NCI-H128 (cell line): ENCODE results near the gene TRIM74.
"Not testable (repeated sequence)": the region's sequence is repeated elsewhere in the genome, so short reads cannot be mapped to it uniquely, and the experiment has no call there.

Source experiments
- DNase-seq: peaks from one replicate; lab custom pipeline; 2025; ENCODE audit not compliant: unreplicated experiment; lab: John Stamatoyannopoulos, UW

The TRIM74 gene

GRCh38 chr7:72968980-72969516 lies at the start of gene TRIM74:
TSS of gene TRIM74 (minus strand) at chr7:72969466. CDS start at chr7:72966157, 3,309 bp downstream.
- DNase-seq = not testable (repeated sequence)

GRCh38 chr7:73006491-73006890 lies 37.2 kb upstream of the TRIM74 start:
- not testable (repeated sequence) for DNase-seq

GRCh38 chr7:73005693-73006447 lies 36.6 kb upstream of the TRIM74 start:
- not testable (repeated sequence) for DNase-seq

GRCh38 chr7:73005356-73005692 lies 36.1 kb upstream of the TRIM74 start:
- not testable (repeated sequence) for DNase-seq

- DNase-seq = not testable (repeated sequence)
Measured at GRCh38 chr7:72997887-72998468, 28.7 kb upstream of the TRIM74 start.

- not testable (repeated sequence) for DNase-seq
Measured at GRCh38 chr7:72997447-72997846, 28.2 kb upstream of the TRIM74 start.

GRCh38 chr7:72995484-72995883 lies 26.2 kb upstream of the TRIM74 start:
- DNase-seq = not testable (repeated sequence)

GRCh38 chr7:72990146-72990913 lies 21.1 kb upstream of the TRIM74 start:
- not testable (repeated sequence) for DNase-seq

GRCh38 chr7:72982084-72982483 lies 12.8 kb upstream of the TRIM74 start:
- DNase-seq = not testable (repeated sequence)

GRCh38 chr7:72980382-72980781 lies 11.1 kb upstream of the TRIM74 start:
- not testable (repeated sequence) for DNase-seq

- DNase-seq = not testable (repeated sequence)
Measured at GRCh38 chr7:72976434-72976833, 7.2 kb upstream of the TRIM74 start.

GRCh38 chr7:72975656-72976286 lies 6.5 kb upstream of the TRIM74 start:
- not testable (repeated sequence) for DNase-seq

- DNase-seq = not testable (repeated sequence)
Measured at GRCh38 chr7:72974781-72975180, 5.5 kb upstream of the TRIM74 start.

GRCh38 chr7:72971505-72971904 lies 2.2 kb upstream of the TRIM74 start:
- DNase-seq = not testable (repeated sequence)

- DNase-seq = not testable (repeated sequence)
Measured at GRCh38 chr7:72969688-72970087, 422 bp upstream of the TRIM74 start.

GRCh38 chr7:72966892-72967291 lies 2.4 kb downstream of the TRIM74 start:
- not testable (repeated sequence) for DNase-seq

GRCh38 chr7:72965186-72965975 lies 3.9 kb downstream of the TRIM74 start:
- not testable (repeated sequence) for DNase-seq

GRCh38 chr7:72963056-72963455 lies 6.2 kb downstream of the TRIM74 start:
- DNase-seq = not testable (repeated sequence)

- not testable (repeated sequence) for DNase-seq
Measured at GRCh38 chr7:72961346-72961650, 8.0 kb downstream of the TRIM74 start.

- DNase-seq = not testable (repeated sequence)
Measured at GRCh38 chr7:72960626-72961345, 8.5 kb downstream of the TRIM74 start.
